ENCODE measurements around the gene FEZF1. TPM values are rescaled to one million over a fixed set of nuclear protein-coding genes. Genes with fewer than 3 reads are reported as not detected.

Gene FEZF1
- total and polyA plus RNA-seq, 4 donors, result 0.04 to 0.18 TPM; not detected in 2

GRCh38 chr7:122261442-122261841, 43.1 kb downstream of the FEZF1 start:
- TF ChIP-seq CTCF (IDR thresholded peaks at IDR 0.05; ENCODE audit: control extremely low read depth, extremely low read depth), result no peak
- WGBS, 2 donors, result 44 to 49% methylated on average over 4 of the region's 4 CpGs
- H3K4me1 ChIP-seq (ENCODE audit: control insufficient read depth in 5 of 5, insufficient read depth in 5 of 5, low read length in 5 of 5), result no peaks in the 10 kb centered on the region
- peaks cover 0 to 2% (median 0%) of the 10 kb centered on the region in 3 donors for H3K27me3 ChIP-seq (ENCODE audit: control insufficient read depth in 3 of 3, insufficient read depth in 3 of 3, low read length in 2 of 3)
- ATAC-seq (ENCODE audit: insufficient read depth, low FRiP score) (no peak), DNase-seq (no peak)
- H3K36me3 ChIP-seq (ENCODE audit: control insufficient read depth in 4 of 4, insufficient read depth in 4 of 4, low read length in 4 of 4), result no peaks in the 10 kb centered on the region
- H3K4me3 ChIP-seq, result no peak overlapping the region
- H3K9ac ChIP-seq (ENCODE audit: insufficient read depth in 1 of 2, low read length in 2 of 2), result no peak overlapping the region
- H3K9me3 ChIP-seq (ENCODE audit: control insufficient read depth in 4 of 4, insufficient read depth in 3 of 4, low read length in 3 of 4), result peaks cover 0 to 2% (median 0%) of the 10 kb centered on the region in 4 donors
- no peak overlapping the region for H3K27ac ChIP-seq (ENCODE audit: low read depth in 1 of 2, low read length in 1 of 2)

- no peak overlapping the region for H3K27ac ChIP-seq (ENCODE audit: low read depth in 1 of 2, low read length in 1 of 2)
- TF ChIP-seq CTCF (IDR thresholded peaks at IDR 0.05; ENCODE audit: control extremely low read depth, extremely low read depth), result no peak
- H3K27me3 ChIP-seq (ENCODE audit: control insufficient read depth in 3 of 3, insufficient read depth in 3 of 3, low read length in 2 of 3), result peaks cover 0 to 2% (median 0%) of the 10 kb centered on the region in 3 donors
- H3K9ac ChIP-seq (ENCODE audit: insufficient read depth in 1 of 2, low read length in 2 of 2), result no peak overlapping the region
- peaks cover 0 to 2% (median 0%) of the 10 kb centered on the region in 4 donors for H3K9me3 ChIP-seq (ENCODE audit: control insufficient read depth in 4 of 4, insufficient read depth in 3 of 4, low read length in 3 of 4)
- H3K4me3 ChIP-seq, result no peak overlapping the region
- no peaks in the 10 kb centered on the region for H3K4me1 ChIP-seq (ENCODE audit: control insufficient read depth in 5 of 5, insufficient read depth in 5 of 5, low read length in 5 of 5)
- H3K36me3 ChIP-seq (ENCODE audit: control insufficient read depth in 4 of 4, insufficient read depth in 4 of 4, low read length in 4 of 4), result no peaks in the 10 kb centered on the region
- DNase-seq (no peak), ATAC-seq (ENCODE audit: insufficient read depth, low FRiP score) (no peak)
Observed at GRCh38 chr7:122261016-122261415, 43.5 kb downstream of the FEZF1 start.

GRCh38 chr7:122260336-122260735, 44.2 kb downstream of the FEZF1 start:
- Histone ChIP-seq H3K9me3 (ENCODE audit: control insufficient read depth in 4 of 4, insufficient read depth in 3 of 4, low read length in 3 of 4) (peaks cover 0 to 2% (median 0%) of the 10 kb centered on the region in 4 donors), H3K9ac (ENCODE audit: insufficient read depth in 1 of 2, low read length in 2 of 2) (no peak overlapping the region), H3K36me3 (ENCODE audit: control insufficient read depth in 4 of 4, insufficient read depth in 4 of 4, low read length in 4 of 4) (no peaks in the 10 kb centered on the region), H3K4me3 (no peak overlapping the region), H3K27ac (ENCODE audit: low read depth in 1 of 2, low read length in 1 of 2) (no peak overlapping the region), H3K27me3 (ENCODE audit: control insufficient read depth in 3 of 3, insufficient read depth in 3 of 3, low read length in 2 of 3) (peaks cover 0 to 2% (median 0%) of the 10 kb centered on the region in 3 donors), H3K4me1 (ENCODE audit: control insufficient read depth in 5 of 5, insufficient read depth in 5 of 5, low read length in 5 of 5) (no peaks in the 10 kb centered on the region)
- TF ChIP-seq CTCF (IDR thresholded peaks at IDR 0.05; ENCODE audit: control extremely low read depth, extremely low read depth), result no peak
- WGBS, 2 donors, result 33 to 54% methylated on average over 2 of the region's 2 CpGs
- ATAC-seq (ENCODE audit: insufficient read depth, low FRiP score) (no peak), DNase-seq (no peak)

- DNase-seq, result no peak
- Histone ChIP-seq H3K27ac (ENCODE audit: low read depth in 1 of 2, low read length in 1 of 2) (no peak overlapping the region), H3K4me1 (ENCODE audit: control insufficient read depth in 5 of 5, insufficient read depth in 5 of 5, low read length in 5 of 5) (no peaks in the 10 kb centered on the region), H3K36me3 (ENCODE audit: control insufficient read depth in 4 of 4, insufficient read depth in 4 of 4, low read length in 4 of 4) (no peaks in the 10 kb centered on the region), H3K4me3 (no peak overlapping the region), H3K9me3 (ENCODE audit: control insufficient read depth in 4 of 4, insufficient read depth in 3 of 4, low read length in 3 of 4) (peaks cover 0 to 2% (median 0%) of the 10 kb centered on the region in 4 donors), H3K9ac (ENCODE audit: insufficient read depth in 1 of 2, low read length in 2 of 2) (no peak overlapping the region), H3K27me3 (ENCODE audit: control insufficient read depth in 3 of 3, insufficient read depth in 3 of 3, low read length in 2 of 3) (peaks cover 0 to 2% (median 0%) of the 10 kb centered on the region in 3 donors)
- ATAC-seq (ENCODE audit: insufficient read depth, low FRiP score), result no peak
- TF ChIP-seq CTCF (IDR thresholded peaks at IDR 0.05; ENCODE audit: control extremely low read depth, extremely low read depth), result no peak
- WGBS, 2 donors, result 67 to 72% methylated on average over 2 of the region's 2 CpGs
Observed at GRCh38 chr7:122258971-122259370, 45.6 kb downstream of the FEZF1 start.
